Body of pancreas (tissue), 4 donors: ENCODE measurements around the gene AK1. TPM values are rescaled to one million over a fixed set of nuclear protein-coding genes. Genes with fewer than 3 reads are reported as not detected.

Experiments used
- ATAC-seq: fragments of 150-250 bp; one replicate; pipeline ENCODE4 v1.9.1; 2016
- DNase-seq, 4 donors: peaks; one replicate each; pipeline ENCODE4 v3.0.0-alpha.2; 2019
- H3K27ac ChIP-seq, 4 donors: fragments of 200-600 bp; sonication (generic); 1 replicate in 3 of 4; 2 replicates in 1 of 4; pipeline versions ENCODE4 v1.5.1 to v1.6.1; 2016 to 2019; ENCODE audit warnings: mild to moderate bottlenecking in 1 of 4, mixed read lengths in 1 of 4, moderate library complexity in 1 of 4
- H3K27me3 ChIP-seq, 2 donors: fragments of 200-600 bp; sonication (generic); one replicate each; pipeline ENCODE4 v1.6.0; 2016; ENCODE audit warnings: mild to moderate bottlenecking in 1 of 2
- H3K36me3 ChIP-seq, 2 donors: fragments of 200-600 bp; sonication (generic); replicated peaks in 1 of 2; 2 replicates each; pipeline ENCODE4 v1.5.1; 2016; ENCODE audit warnings: low read depth in 2 of 2; ENCODE audit not compliant: insufficient read depth in 1 of 2
- H3K4me1 ChIP-seq: fragments of 200-600 bp; sonication (generic); one replicate; pipeline ENCODE4 v1.6.0; 2016
- H3K4me3 ChIP-seq, 2 donors: fragments of 200-600 bp; sonication (generic); 1 replicate in 1 of 2; 2 replicates in 1 of 2; pipeline ENCODE4 v1.5.1; 2016 to 2019
- H3K9me3 ChIP-seq, 3 donors: fragments of 200-600 bp; sonication (generic); 1 replicate in 2 of 3; 2 replicates in 1 of 3; pipeline ENCODE4 v1.5.1; 2016
- POLR2A ChIP-seq, 3 donors: fragments of 450-650 bp; IDR thresholded peaks; one replicate each; pipeline ENCODE4 v1.6.1; 2016; ENCODE audit warnings: antibody characterized with exemption in 3 of 3, mild to moderate bottlenecking in 2 of 3
- WGBS, 2 donors: methylation state at CpG; one replicate each; pipeline ENCODE4 v1.1.5; 2017; 5-methylcytosine and 5-hydroxymethylcytosine counted together
- intact Hi-C: fragments of 100-400 bp; cut with DNase I; formaldehyde crosslinking; loops from one replicate; pipeline ENCODE4 v1.15.1; 2023
- total RNA-seq, 2 donors: library from RNA; depleted of rRNA; stranded (reverse); fragments of >200 nt; gene quantifications; one replicate each; pipeline ENCODE4 v1.1.0, GENCODE V29; 2016
- TF ChIP-seq, protein P1 (sequence below), 7 experiments: fragments of 450-650 bp in 4 of 7; fragments of 200-600 bp in 3 of 7; sonication (generic) in 3 of 7; IDR thresholded peaks; one replicate each; pipeline ENCODE4 v1.5.1; 2016 to 2019; ENCODE audit warnings: antibody characterized with exemption in 7 of 7

The AK1 gene
- total RNA-seq, 2 donors from 2014 or later, result 8.8 to 23.7 TPM

DNA sequence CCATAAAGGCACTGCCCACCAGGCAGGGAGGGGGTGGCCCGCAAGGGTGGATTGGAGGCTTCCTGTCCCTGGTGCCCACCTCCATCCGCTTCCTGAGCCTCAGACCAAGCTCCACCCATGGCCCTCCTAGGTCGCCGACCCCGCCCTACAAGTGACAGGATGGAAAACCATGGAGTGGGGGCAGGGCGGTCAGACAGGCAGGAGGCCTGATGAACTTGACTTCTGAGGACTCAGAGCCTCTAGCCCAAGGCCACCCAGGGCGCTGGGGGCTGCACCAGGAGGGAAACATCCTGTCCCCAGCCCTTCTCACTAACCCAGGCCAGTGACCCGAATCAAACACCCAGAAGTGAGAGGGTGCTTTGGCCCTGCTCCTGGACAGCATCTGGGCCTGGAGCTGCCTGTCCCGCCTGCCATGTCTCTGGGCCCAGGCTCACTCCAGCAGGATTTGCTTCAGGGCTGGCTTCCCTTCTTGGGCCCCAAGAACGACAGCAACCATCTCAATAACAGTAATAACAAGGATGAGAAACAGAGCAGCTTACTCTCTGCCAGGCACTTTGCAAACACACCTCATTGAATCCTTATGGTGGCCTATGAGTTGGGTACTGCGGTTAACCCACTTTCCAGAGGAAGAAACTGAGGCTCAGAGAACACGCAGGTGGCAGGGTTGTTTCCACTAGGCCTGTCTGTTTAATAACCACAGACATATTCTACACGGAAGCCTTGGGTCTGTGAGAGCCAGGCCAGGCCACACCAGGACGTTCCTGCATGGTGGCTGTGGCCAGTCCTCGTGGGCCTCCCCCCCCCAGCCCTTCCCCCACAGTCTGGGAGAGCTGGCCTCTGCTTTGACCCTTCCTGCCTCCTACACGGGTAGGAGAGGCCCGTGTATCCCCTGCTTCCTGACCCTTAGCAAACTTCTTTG is 26.3 kb upstream of the AK1 start:
- 59 to 70% methylated on average over 8 to 17 of the region's 17 CpGs for WGBS, 2 donors
- Histone ChIP-seq H3K9me3 (no peaks in the 10 kb centered on the region), H3K4me3 (no peak overlapping the region), H3K27ac (peak overlapping the region; percentile 40 to 88 (median 80)), H3K27me3 (no peaks in the 10 kb centered on the region), H3K4me1 (peaks cover 51% of the 10 kb centered on the region), H3K36me3 (no peaks in the 10 kb centered on the region)
- TF ChIP-seq, protein P1, sequence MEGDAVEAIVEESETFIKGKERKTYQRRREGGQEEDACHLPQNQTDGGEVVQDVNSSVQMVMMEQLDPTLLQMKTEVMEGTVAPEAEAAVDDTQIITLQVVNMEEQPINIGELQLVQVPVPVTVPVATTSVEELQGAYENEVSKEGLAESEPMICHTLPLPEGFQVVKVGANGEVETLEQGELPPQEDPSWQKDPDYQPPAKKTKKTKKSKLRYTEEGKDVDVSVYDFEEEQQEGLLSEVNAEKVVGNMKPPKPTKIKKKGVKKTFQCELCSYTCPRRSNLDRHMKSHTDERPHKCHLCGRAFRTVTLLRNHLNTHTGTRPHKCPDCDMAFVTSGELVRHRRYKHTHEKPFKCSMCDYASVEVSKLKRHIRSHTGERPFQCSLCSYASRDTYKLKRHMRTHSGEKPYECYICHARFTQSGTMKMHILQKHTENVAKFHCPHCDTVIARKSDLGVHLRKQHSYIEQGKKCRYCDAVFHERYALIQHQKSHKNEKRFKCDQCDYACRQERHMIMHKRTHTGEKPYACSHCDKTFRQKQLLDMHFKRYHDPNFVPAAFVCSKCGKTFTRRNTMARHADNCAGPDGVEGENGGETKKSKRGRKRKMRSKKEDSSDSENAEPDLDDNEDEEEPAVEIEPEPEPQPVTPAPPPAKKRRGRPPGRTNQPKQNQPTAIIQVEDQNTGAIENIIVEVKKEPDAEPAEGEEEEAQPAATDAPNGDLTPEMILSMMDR (IDR thresholded peaks at IDR 0.05), result no peak
- peak in 1 of 3 donors; percentile 6 for TF ChIP-seq POLR2A (IDR thresholded peaks at IDR 0.05)
- ATAC-seq (no peak), DNase-seq (peak; percentile 43 to 62 (median 52))
- intact Hi-C loops, result no loop called here

DNA sequence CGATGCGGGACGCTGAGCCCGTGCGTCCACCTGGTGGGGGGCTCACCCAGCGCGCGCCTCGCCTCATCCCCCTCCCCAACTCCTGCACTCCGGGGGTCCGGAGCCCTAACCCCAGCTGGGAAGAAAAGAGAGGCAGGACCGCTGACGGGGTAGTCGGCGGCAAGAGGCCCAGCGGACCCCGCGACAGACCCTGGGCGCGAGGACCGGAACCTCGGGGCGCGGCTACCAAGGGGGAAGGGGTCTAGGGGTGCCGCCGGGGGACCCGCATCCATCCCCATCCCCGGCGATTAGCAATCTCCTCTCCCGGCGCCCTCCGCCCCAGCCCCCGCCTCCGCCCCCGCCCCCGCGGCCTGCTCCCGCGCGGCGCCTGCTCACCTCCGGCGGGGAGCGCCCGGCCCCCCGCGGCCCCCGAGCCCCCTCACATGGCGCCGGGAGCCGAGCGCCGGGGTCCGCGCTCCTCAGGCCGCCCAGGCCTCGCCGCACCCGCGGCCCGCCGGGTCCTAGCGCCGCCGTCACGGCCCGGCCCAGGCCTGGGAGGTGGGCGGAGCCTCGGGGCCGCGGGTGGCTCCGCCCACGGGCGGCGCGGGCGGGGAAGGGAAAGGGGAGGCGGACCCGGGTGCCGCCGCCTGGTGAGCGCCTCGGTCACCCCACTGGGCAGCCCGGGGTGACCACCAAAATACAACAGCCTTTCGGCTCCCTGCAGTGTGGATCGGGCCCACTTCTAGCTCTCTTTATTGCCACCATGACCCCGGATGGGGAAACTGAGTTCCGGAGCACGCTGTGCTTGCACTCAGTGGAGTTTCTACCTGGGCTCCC is 21.9 kb upstream of the AK1 start, which contains the start of gene ST6GALNAC6:
Gene ST6GALNAC6, minus strand, starts transcription at position 476 of the 816 bp plus-strand sequence. CDS start 1,622 bp downstream, outside the sequence.
- Histone ChIP-seq H3K27ac (peak within 1 kb of the TSS; percentile 33 to 89 (median 78)), H3K27me3 (no peaks in the 10 kb centered on the region), H3K36me3 (peaks cover 2 to 9% of the 10 kb centered on the region in 2 donors), H3K4me3 (peak within 1 kb of the TSS; percentile 57 to 95), H3K9me3 (no peaks in the 10 kb centered on the region), H3K4me1 (peaks cover 47% of the 10 kb centered on the region)
- WGBS, 2 donors, result 1 to 20% methylated on average over 1 to 49 of the region's 89 CpGs
- peak; percentile 81 for ATAC-seq
- TF ChIP-seq, protein P1 (IDR thresholded peaks at IDR 0.05), result peak in 1 of 7 experiments; percentile 2
- peak in 2 of 3 donors; percentile 14 to 27 for TF ChIP-seq POLR2A (IDR thresholded peaks at IDR 0.05)
- peak; percentile 62 to 79 (median 74) for DNase-seq
- intact Hi-C loops, result no loop called here

DNA sequence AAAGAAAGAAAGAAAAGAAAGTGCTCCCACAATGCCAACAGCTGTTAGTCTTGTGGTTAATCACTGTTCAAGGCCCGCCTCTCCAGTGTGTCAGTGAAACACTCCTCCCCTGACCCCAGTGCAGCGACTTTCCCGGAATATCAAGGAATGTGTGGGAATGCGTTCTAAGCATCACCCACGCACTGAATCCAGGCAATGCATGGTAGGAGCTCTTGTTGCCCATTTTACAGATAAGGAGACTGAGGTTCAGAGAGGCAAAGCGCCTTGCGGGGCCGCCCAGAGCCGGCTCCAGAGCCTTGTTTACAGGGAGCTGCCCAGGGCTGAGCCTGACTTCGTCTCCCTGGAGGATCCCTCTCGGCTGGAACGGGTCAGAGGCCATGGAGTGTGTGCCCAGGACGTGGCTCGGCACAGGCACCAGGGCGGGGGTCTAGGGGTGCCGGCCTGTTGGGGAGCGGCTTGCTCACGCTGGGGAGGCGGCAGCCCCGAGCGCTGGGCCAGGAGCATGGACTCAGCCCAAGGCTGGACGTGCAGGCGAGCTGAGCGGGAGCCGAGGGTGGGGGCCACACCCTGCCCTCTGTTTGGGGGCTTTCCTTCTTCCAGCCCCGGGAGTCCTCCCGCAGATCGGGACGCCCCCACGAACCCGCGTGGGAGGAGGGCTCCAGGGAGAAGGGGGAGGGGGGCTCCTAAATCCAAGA is 21.1 kb upstream of the AK1 start:
- ATAC-seq, result peak; percentile 43
- intact Hi-C loops, result no loop called here
- DNase-seq, result peak; percentile 50 to 71 (median 58)
- Histone ChIP-seq H3K4me3 (peak overlapping the region; percentile 57 to 95), H3K36me3 (peaks cover 8 to 17% of the 10 kb centered on the region in 2 donors), H3K27me3 (no peaks in the 10 kb centered on the region), H3K27ac (peak overlapping the region; percentile 33 to 89 (median 78)), H3K9me3 (peaks cover 0 to 5% (median 0%) of the 10 kb centered on the region in 3 donors), H3K4me1 (peaks cover 40% of the 10 kb centered on the region)
- 4 to 5% methylated on average over 4 to 32 of the region's 32 CpGs for WGBS, 2 donors
- TF ChIP-seq POLR2A (IDR thresholded peaks at IDR 0.05), result peak in 2 of 3 donors; percentile 8 to 26
- TF ChIP-seq, protein P1 (IDR thresholded peaks at IDR 0.05), result no peak

DNA sequence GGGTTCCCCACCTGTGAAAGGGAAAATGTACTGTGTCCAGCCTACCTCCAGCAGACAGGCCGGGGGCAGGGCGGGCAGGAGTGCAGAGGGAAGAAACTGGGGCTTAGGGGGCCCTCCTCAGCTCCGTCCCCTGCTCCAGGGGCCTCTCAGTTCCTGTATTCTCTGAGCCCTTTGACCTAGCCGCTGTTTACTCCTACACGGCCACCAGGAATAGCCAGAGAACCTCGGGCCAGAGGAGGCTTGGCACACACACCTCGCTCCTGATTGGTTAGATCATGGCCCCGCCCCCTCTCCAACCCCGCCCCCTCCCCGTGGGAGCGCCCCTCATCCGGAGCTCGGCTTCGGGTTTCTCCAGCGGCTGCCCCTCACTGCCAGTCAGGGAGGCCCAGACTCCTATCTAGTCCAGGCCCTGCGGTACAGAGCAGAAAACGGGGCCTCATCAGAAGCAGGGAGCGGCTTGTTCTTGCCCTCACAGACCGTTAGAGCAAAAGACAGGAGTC is 19.8 kb upstream of the AK1 start:
- no peaks in the 10 kb centered on the region for H3K27me3 ChIP-seq
- H3K9me3 ChIP-seq, result peaks cover 0 to 15% (median 0%) of the 10 kb centered on the region in 3 donors
- TF ChIP-seq POLR2A (IDR thresholded peaks at IDR 0.05), result no peak
- TF ChIP-seq, protein P1 (IDR thresholded peaks at IDR 0.05), result no peak
- peak; percentile 70 for ATAC-seq
- intact Hi-C loops, result no loop called here
- H3K4me1 ChIP-seq, result peaks cover 34% of the 10 kb centered on the region
- H3K27ac ChIP-seq, result peak overlapping the region; percentile 36 to 89 (median 78)
- H3K36me3 ChIP-seq, result peaks cover 16 to 23% of the 10 kb centered on the region in 2 donors
- 6 to 8% methylated on average over 10 to 19 of the region's 19 CpGs for WGBS, 2 donors
- H3K4me3 ChIP-seq, result no peak overlapping the region
- DNase-seq, result peak; percentile 77 to 89 (median 88)
